Heart left ventricle (tissue), 16 donors: Measurements from ENCODE around the gene E2F1. TPM values are rescaled to one million over a fixed set of nuclear protein-coding genes. Genes with fewer than 3 reads are reported as not detected.
A peak's percentile ranks its signal among the peaks of the same experiment; 100 is the strongest.

Experiments used
- ATAC-seq, 4 donors: fragments of 200-7000 bp; cut with Tn5 transposase; one replicate each; pipeline ENCODE4 v1.9.1; 2020 to 2022; ENCODE audit warnings: moderate library complexity in 4 of 4, mild to moderate bottlenecking in 3 of 4, moderate number of reproducible peaks in 1 of 4
- DNase-seq, 5 donors: peaks; one replicate each; pipeline ENCODE4 v3.0.0-alpha.2; 2020
- H3K27ac ChIP-seq, 12 donors: fragments of 200-600 bp; sonication (generic) in 4 of 12; one replicate each; pipeline versions ENCODE4 v1.5.0 to v1.8.0; 2016 to 2022; ENCODE audit warnings: mild to moderate bottlenecking in 2 of 12
- H3K27me3 ChIP-seq, 9 donors: fragments of 200-600 bp; sonication (generic) in 2 of 9; one replicate each; pipeline versions ENCODE4 v1.5.1 to v1.8.0; 2016 to 2022; ENCODE audit warnings: mild to moderate bottlenecking in 3 of 9
- H3K36me3 ChIP-seq, 9 donors: fragments of 200-600 bp; sonication (generic) in 2 of 9; one replicate each; pipeline versions ENCODE4 v1.5.0 to v1.8.0; 2018 to 2022; ENCODE audit warnings: mild to moderate bottlenecking in 2 of 9
- H3K4me1 ChIP-seq, 12 donors: fragments of 200-600 bp; sonication (generic) in 4 of 12; one replicate each; pipeline versions ENCODE4 v1.5.0 to v1.8.0; 2016 to 2022; ENCODE audit warnings: mild to moderate bottlenecking in 3 of 12
- H3K4me3 ChIP-seq, 12 donors: fragments of 200-600 bp; sonication (generic) in 4 of 12; one replicate each; pipeline versions ENCODE4 v1.5.0 to v1.8.0; 2017 to 2022; ENCODE audit warnings: mild to moderate bottlenecking in 9 of 12, moderate library complexity in 4 of 12
- H3K9me3 ChIP-seq, 12 donors: fragments of 200-600 bp; sonication (generic) in 4 of 12; one replicate each; pipeline versions ENCODE4 v1.5.0 to v1.8.0; 2016 to 2022; ENCODE audit warnings: mild to moderate bottlenecking in 1 of 12
- CTCF ChIP-seq, 12 donors: fragments of 200-600 bp; sonication (generic) in 4 of 12; IDR thresholded peaks; one replicate each; pipeline versions ENCODE4 v1.5.0 to v1.8.0; 2018 to 2022; ENCODE audit warnings: antibody characterized with exemption in 12 of 12, mild to moderate bottlenecking in 5 of 12
- POLR2A ChIP-seq, 2 donors: fragments of 450-650 bp; IDR thresholded peaks; one replicate each; pipeline ENCODE4 v1.6.1; 2017; ENCODE audit warnings: antibody characterized with exemption in 2 of 2, mild to moderate bottlenecking in 2 of 2, moderate library complexity in 2 of 2
- WGBS, 4 donors: extraction: QIAGEN DNeasy Blood & Tissue Kit in 2 of 4; methylation state at CpG; one replicate each; pipeline versions ENCODE4 v1.1.5 to v1.1.7; 2013 to 2018; 5-methylcytosine and 5-hydroxymethylcytosine counted together
- intact Hi-C, 10 donors: fragments of 100-400 bp; cut with DNase I; formaldehyde crosslinking; loops; one replicate each; pipeline versions ENCODE4 v1.11.1 to v1.14.2; 2022
- polyA plus RNA-seq, 2 donors: library from polyadenylated mRNA; stranded (reverse); fragments of 200-250 nt; gene quantifications; one replicate each; pipeline ENCODE4 v1.2.3, GENCODE V29; 2013
- total RNA-seq, 9 donors: library from RNA; depleted of rRNA in 2 of 9; stranded (reverse); fragments of >200 nt in 2 of 9; fragmentation: NEBNext Ultra II Directional in 3 of 9; extraction: Animal tissue kit (Norgen Biotek cat#: 25700) in 3 of 9; gene quantifications; one replicate each; pipeline versions ENCODE4 v1.1.0 to v1.2.4, GENCODE V29; 2016 to 2023
- donor health status: ischemic (EF 13 %, LVEDD 7.1; RV severe dilation, severe dysfunction).
- donor health status: healthy with polysubstance abuse.
- donor health status: DM: no; HTN: yes; CAD: no.
- donor health status: DM: no; HTN: no; CAD: no.
- donor health status: ischemic (EF 25% LVEDD 6.9; RV normal size, moderate dysfunction).
- donor health status: ischemic (EF 25% LVEDD 5.7; RV mildly dilated, moderate dysfunction).
- donor health status: healthy.
- donor health status: DM: yes; HTN: yes; CAD: no.
- donor health status: ischemic (EF 35%, LVEDD 5.7; RV mildly dilated, moderate dysfunction).
- donor health status: nonischemic (EF 11% LVEDD 7.7; RV severe dilation, severe dysfunction).
- donor health status: DM: yes; HTN: yes; CAD: no.
- donor health status: PGD.
- donor health status: ischemic (EF 29% LVEDD 5.4; RV normal size, mild dysfunction).
- donor health status: nonischemic (EF 23%, LVEDD 6.1; RV moderate dilation, normal function).

E2F1 gene
- total and polyA plus RNA-seq, 11 donors: 0.32 to 6.4 (median 1.1) TPM

- DNase-seq (no peak), ATAC-seq (no peak)
- TF ChIP-seq CTCF (IDR thresholded peaks at IDR 0.05) (no peak), POLR2A (IDR thresholded peaks at IDR 0.05) (no peak)
- no peaks in the 10 kb centered on the region for H3K36me3 ChIP-seq
- no peaks in the 10 kb centered on the region for H3K9me3 ChIP-seq
- WGBS, 4 donors: 89 to 94% (median 92%) methylated on average over 12 to 20 of the region's 20 CpGs
- no peaks in the 10 kb centered on the region for H3K27me3 ChIP-seq
- intact Hi-C loops: loop anchor here in 1 of 10 donors (10.0 kb wide), 1 partner anchor 315 kb away; the partner anchor contains the start of gene RALY
- no peak overlapping the region for H3K27ac ChIP-seq
- peaks cover 0 to 32% (median 8%) of the 10 kb centered on the region in 12 donors for H3K4me1 ChIP-seq
- no peak overlapping the region for H3K4me3 ChIP-seq
Observed at GRCh38 chr20:33679758-33680485, 6.3 kb downstream of the E2F1 start.

- Histone ChIP-seq H3K9me3 (no peaks in the 10 kb centered on the region), H3K4me3 (no peak overlapping the region), H3K27ac (peak overlapping the region in 3 of 12 donors; percentile 34 to 57 (median 56)), H3K36me3 (no peaks in the 10 kb centered on the region), H3K4me1 (peaks cover 0 to 42% (median 13%) of the 10 kb centered on the region in 12 donors), H3K27me3 (no peaks in the 10 kb centered on the region)
- 71 to 82% (median 81%) methylated on average over 13 to 15 of the region's 15 CpGs for WGBS, 4 donors
- peak; percentile 15 to 49 (median 40) for ATAC-seq
- TF ChIP-seq POLR2A (IDR thresholded peaks at IDR 0.05) (no peak), CTCF (IDR thresholded peaks at IDR 0.05) (no peak)
- intact Hi-C loops: no loop called here
- DNase-seq: peak in 3 of 5 donors; percentile 51 to 83 (median 68)
Observed at GRCh38 chr20:33677991-33678702, 8.0 kb downstream of the E2F1 start.

GRCh38 chr20:33676652-33677645 lies 9.2 kb downstream of the E2F1 start:
- H3K4me3 ChIP-seq: no peak overlapping the region
- H3K4me1 ChIP-seq: peaks cover 0 to 51% (median 21%) of the 10 kb centered on the region in 12 donors
- DNase-seq: peak in 1 of 5 donors; percentile 15
- no peaks in the 10 kb centered on the region for H3K27me3 ChIP-seq
- no peaks in the 10 kb centered on the region for H3K9me3 ChIP-seq
- TF ChIP-seq POLR2A (IDR thresholded peaks at IDR 0.05): no peak
- TF ChIP-seq CTCF (IDR thresholded peaks at IDR 0.05): no peak
- H3K36me3 ChIP-seq: peaks cover 0 to 3% (median 0%) of the 10 kb centered on the region in 9 donors
- peak overlapping the region in 2 of 12 donors; percentile 18 to 93 for H3K27ac ChIP-seq
- intact Hi-C loops: no loop called here
- 93 to 95% (median 94%) methylated on average over 16 to 31 of the region's 31 CpGs for WGBS, 4 donors
- no peak for ATAC-seq
